HepG2 (cell line): ENCODE results near the gene OBSL1. TPM values are rescaled to one million over a fixed set of nuclear protein-coding genes. Genes with fewer than 3 reads are reported as not detected.
A peak's percentile ranks its signal among the peaks of the same experiment; 100 is the strongest.

Source experiments
- ADNP ChIP-seq: sonication (generic); formaldehyde crosslinking; IDR thresholded peaks from 2 replicates; pipeline ENCODE4 v1.4.0; 2020; ENCODE audit warnings: missing genetic modification reagents
- ATM ChIP-seq: fragments of 450-650 bp; IDR thresholded peaks from 2 replicates; pipeline ENCODE4 v1.7.1; 2017; ENCODE audit warnings: mild to moderate bottlenecking, borderline replicate concordance
- CERS6 ChIP-seq: sonication (generic); formaldehyde crosslinking; IDR thresholded peaks from 2 replicates; pipeline ENCODE4 v1.5.0; 2020; ENCODE audit warnings: missing genetic modification reagents
- CSRNP2 ChIP-seq: sonication (generic); formaldehyde crosslinking; conservative IDR thresholded peaks from 2 replicates; pipeline ENCODE4 v1.8.0; 2022; ENCODE audit warnings: low read depth, missing genetic modification reagents
- ELF3 ChIP-seq: IDR thresholded peaks from 2 replicates; pipeline ENCODE4 v1.6.1; 2016; ENCODE audit warnings: missing genetic modification reagents, missing compliant biosample characterization
- GATA4 ChIP-seq: sonication (generic); IDR thresholded peaks from 2 replicates; pipeline ENCODE4 v1.6.1; 2016; ENCODE audit warnings: antibody characterized with exemption, low read depth, borderline replicate concordance
- GFI1 ChIP-seq: sonication (generic); formaldehyde crosslinking; IDR thresholded peaks from 2 replicates; pipeline ENCODE4 v1.5.0; 2020; ENCODE audit warnings: missing genetic modification reagents, mild to moderate bottlenecking, borderline replicate concordance
- MXD1 ChIP-seq: sonication (generic); formaldehyde crosslinking; IDR thresholded peaks from 2 replicates; pipeline ENCODE4 v1.4.0; 2020; ENCODE audit warnings: mild to moderate bottlenecking, missing genetic modification reagents
- MYPOP ChIP-seq: sonication (generic); formaldehyde crosslinking; IDR thresholded peaks from 2 replicates; pipeline ENCODE4 v1.8.1; 2023; ENCODE audit warnings: mild to moderate bottlenecking, moderate library complexity, missing genetic modification reagents
- NR2F2 ChIP-seq: IDR thresholded peaks from 2 replicates; pipeline ENCODE4 v1.6.1; 2012; ENCODE audit warnings: low read depth, inconsistent platforms, borderline replicate concordance
- PITX1 ChIP-seq: sonication (generic); formaldehyde crosslinking; IDR thresholded peaks from 2 replicates; pipeline ENCODE4 v1.5.1; 2020; ENCODE audit warnings: mild to moderate bottlenecking, missing genetic modification reagents
- PRDM15 ChIP-seq: sonication (generic); formaldehyde crosslinking; IDR thresholded peaks from 2 replicates; pipeline ENCODE4 v1.4.0; 2020; ENCODE audit warnings: missing genetic modification reagents
- SUZ12 ChIP-seq: fragments of 150-350 bp; IDR thresholded peaks from 2 replicates; pipeline ENCODE4 v1.6.1; 2014; ENCODE audit warnings: low read depth, low read length
- TFAP4 ChIP-seq: sonication (generic); IDR thresholded peaks from 2 replicates; pipeline ENCODE4 v1.6.1; 2016; ENCODE audit warnings: low read depth, borderline replicate concordance
- ZNF18 ChIP-seq: sonication (generic); formaldehyde crosslinking; IDR thresholded peaks from 2 replicates; pipeline ENCODE4 v1.8.0; 2022; ENCODE audit warnings: mild to moderate bottlenecking, missing genetic modification reagents; ENCODE audit not compliant: insufficient replicate concordance
- ZNF207 ChIP-seq: fragments of 450-650 bp; IDR thresholded peaks from 2 replicates; pipeline ENCODE4 v1.6.1; 2016; ENCODE audit warnings: antibody characterized with exemption, borderline replicate concordance
- ZNF256 ChIP-seq: sonication (generic); formaldehyde crosslinking; conservative IDR thresholded peaks from 2 replicates; pipeline ENCODE4 v1.4.0; 2020; ENCODE audit warnings: missing genetic modification reagents
- ZNF292 ChIP-seq: sonication (generic); formaldehyde crosslinking; IDR thresholded peaks from 2 replicates; pipeline ENCODE4 v1.8.1; 2022; ENCODE audit warnings: mild to moderate bottlenecking, low read depth, missing genetic modification reagents, borderline replicate concordance
- ZNF33A ChIP-seq: sonication (generic); formaldehyde crosslinking; IDR thresholded peaks from 2 replicates; pipeline ENCODE4 v1.5.1; 2020; ENCODE audit warnings: missing genetic modification reagents, mild to moderate bottlenecking, moderate library complexity, borderline replicate concordance
- polyA plus RNA-seq, 8 experiments: library from polyadenylated mRNA; depleted of rRNA in 3 of 8; stranded (reverse) in 7 of 8; unstranded in 1 of 8; fragments of >200 nt; fragmentation: Illumina TruSeq in 4 of 8; extraction: Trizol in 4 of 8; gene quantifications; 2 replicates each; pipeline versions ENCODE4 v1.2.1 to v1.2.3, GENCODE V29; 2011 to 2016; ENCODE audit warnings: low read depth in 4 of 8, missing spikeins in 1 of 8, mixed read lengths in 1 of 8; ENCODE audit not compliant: insufficient read depth in 1 of 8
- total RNA-seq, 5 experiments: library from RNA; depleted of rRNA; stranded (reverse); fragments of >200 nt; fragmentation: Illumina TruSeq; extraction: Trizol; gene quantifications; 2 replicates each; pipeline ENCODE4 v1.2.3, GENCODE V29; 2016; ENCODE audit warnings: low read depth in 1 of 5

Gene OBSL1
- total and polyA plus RNA-seq, 2 of the 13 experiments (the other 11 are each of a cell fraction or from before 2014, with no cell fraction given): 86.7 to 218 TPM

- peak; percentile 84 for TF ChIP-seq TFAP4
- peak; percentile 91 for TF ChIP-seq MXD1
- no peak for TF ChIP-seq PRDM15
- no peak for TF ChIP-seq ATM
- TF ChIP-seq ELF3 (CRISPR knock-in tag): peak; percentile 95
- peak; percentile 88 for TF ChIP-seq MYPOP (CRISPR knock-in tag)
- 0 out of 2 replicates have a peak, but pooled peaks have one; percentile 28 for TF ChIP-seq ADNP (CRISPR knock-in tag)
- TF ChIP-seq CERS6 (CRISPR knock-in tag): no peak
- no peak for TF ChIP-seq ZNF292 (CRISPR knock-in tag)
- TF ChIP-seq SUZ12: no peak
- no peak for TF ChIP-seq ZNF207
- TF ChIP-seq ZNF18 (CRISPR knock-in tag): peak; percentile 37
- TF ChIP-seq GATA4: no peak
- peak; percentile 38; the same call in 1 of the 2 replicates for TF ChIP-seq GFI1 (CRISPR knock-in tag)
- no peak for TF ChIP-seq CSRNP2 (CRISPR knock-in tag)
- TF ChIP-seq ZNF256 (CRISPR knock-in tag): no peak
- TF ChIP-seq ZNF33A (CRISPR knock-in tag): no peak
- no peak for TF ChIP-seq NR2F2
- peak; percentile 61; the same call in 1 of the 2 replicates for TF ChIP-seq PITX1 (CRISPR knock-in tag)
These were observed 29.6 kb downstream of the OBSL1 start (continued) for GRCh38 chr2:219541611-219542180.
